Prostate gland (tissue), 2 donors: ENCODE measurements around the gene UPK1B.

ENCODE experiments used
- CTCF ChIP-seq, 4 experiments: fragments of 200-600 bp in 2 of 4; fragments of 450-650 bp in 2 of 4; sonication (generic) in 2 of 4; IDR thresholded peaks; 1 replicate in 3 of 4; 2 replicates in 1 of 4; pipeline ENCODE4 v1.5.1; 2016 to 2019; ENCODE audit warnings: antibody characterized with exemption in 4 of 4, mild to moderate bottlenecking in 2 of 4, moderate library complexity in 2 of 4
- POLR2A ChIP-seq: fragments of 450-650 bp; IDR thresholded peaks from one replicate; pipeline ENCODE4 v1.6.1; 2016; ENCODE audit warnings: antibody characterized with exemption, mild to moderate bottlenecking

GRCh38 chr3:119230071-119230470 lies 56.7 kb downstream of the UPK1B start:
- no peak for TF ChIP-seq CTCF (IDR thresholded peaks at IDR 0.05)
- TF ChIP-seq POLR2A = no peak
